GM12873 (cell line): ENCODE results near the gene TJP3.

Experiments used
- TF ChIP-seq, protein P1 (sequence below): IDR thresholded peaks from 2 replicates; pipeline ENCODE4 v1.5.1; 2012; ENCODE audit warnings: low read depth, mild to moderate bottlenecking, moderate library complexity, low read length, control low read depth; ENCODE audit not compliant: insufficient read depth; ENCODE audit errors: missing control alignments

The TJP3 gene

DNA sequence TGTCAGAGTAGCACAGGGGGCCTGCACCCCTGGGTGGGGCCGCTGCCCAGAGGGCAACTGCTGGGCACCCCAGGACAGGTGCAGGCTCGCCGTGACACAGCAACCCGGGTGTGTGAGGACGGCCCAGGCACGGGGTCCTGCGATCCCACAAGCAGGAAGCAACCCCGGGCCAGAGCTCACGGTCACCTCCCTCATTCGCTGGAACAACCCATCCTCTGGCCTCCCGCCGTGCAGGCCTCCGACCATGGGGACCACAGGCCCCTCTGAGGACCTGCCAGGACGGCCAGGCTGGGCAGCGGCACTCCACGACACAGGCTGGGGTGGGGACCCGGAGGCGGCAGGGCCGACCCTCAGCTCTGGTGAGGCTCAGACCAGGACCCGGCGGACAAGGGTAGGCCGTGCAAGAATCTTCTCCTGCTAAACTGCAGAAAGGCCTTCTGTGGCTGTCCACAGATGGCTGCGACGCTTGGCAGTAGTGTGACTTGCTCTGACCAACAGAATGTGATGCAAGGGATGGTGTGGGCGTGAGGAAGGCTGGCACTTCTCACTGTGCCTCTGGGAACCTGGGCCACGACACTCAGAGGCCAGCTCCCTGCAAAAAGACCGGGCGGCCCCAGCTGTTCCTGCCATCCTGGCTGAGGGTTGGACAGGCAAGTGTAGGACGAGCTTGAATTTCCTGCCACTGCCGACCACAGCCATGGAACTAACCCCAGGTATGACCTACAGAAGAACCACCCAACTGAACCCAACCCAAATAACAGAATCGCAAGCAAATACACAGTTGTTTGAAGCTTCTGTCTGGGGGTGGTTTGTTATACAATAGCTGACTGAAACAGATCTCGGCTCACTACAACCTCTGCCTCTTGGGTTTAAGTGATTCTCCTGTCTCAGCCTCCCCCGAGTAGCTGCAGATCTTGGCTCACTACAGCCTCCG is 34.4 kb upstream of the TJP3 start:
- TF ChIP-seq, protein P1, sequence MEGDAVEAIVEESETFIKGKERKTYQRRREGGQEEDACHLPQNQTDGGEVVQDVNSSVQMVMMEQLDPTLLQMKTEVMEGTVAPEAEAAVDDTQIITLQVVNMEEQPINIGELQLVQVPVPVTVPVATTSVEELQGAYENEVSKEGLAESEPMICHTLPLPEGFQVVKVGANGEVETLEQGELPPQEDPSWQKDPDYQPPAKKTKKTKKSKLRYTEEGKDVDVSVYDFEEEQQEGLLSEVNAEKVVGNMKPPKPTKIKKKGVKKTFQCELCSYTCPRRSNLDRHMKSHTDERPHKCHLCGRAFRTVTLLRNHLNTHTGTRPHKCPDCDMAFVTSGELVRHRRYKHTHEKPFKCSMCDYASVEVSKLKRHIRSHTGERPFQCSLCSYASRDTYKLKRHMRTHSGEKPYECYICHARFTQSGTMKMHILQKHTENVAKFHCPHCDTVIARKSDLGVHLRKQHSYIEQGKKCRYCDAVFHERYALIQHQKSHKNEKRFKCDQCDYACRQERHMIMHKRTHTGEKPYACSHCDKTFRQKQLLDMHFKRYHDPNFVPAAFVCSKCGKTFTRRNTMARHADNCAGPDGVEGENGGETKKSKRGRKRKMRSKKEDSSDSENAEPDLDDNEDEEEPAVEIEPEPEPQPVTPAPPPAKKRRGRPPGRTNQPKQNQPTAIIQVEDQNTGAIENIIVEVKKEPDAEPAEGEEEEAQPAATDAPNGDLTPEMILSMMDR = no peak

GRCh38 chr19:3674784-3675543 is 33.2 kb upstream of the TJP3 start:
- TF ChIP-seq, protein P1 = no peak

DNA sequence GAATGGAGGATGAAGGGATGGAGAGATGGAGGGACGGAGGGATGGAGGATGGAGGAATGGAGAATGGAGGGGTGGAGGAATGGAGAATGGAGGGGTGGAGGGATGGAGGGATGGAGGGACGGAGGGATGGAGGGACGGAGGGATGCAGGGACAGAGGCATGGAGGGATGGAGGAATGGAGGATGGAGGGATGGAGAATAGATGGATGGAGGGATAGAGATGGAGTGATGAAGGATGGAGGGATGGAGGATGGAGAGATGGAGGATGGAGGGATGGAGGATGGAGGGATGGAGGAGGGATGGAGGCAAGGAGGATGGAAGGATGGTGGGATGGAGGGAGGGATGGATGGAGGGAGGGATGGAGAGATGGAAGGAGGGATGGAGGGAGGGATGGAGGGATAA is 30.0 kb upstream of the TJP3 start:
- TF ChIP-seq, protein P1 = no peak

- TF ChIP-seq, protein P1 = no peak
These were observed 29.0 kb upstream of the TJP3 start for GRCh38 chr19:3679138-3679537.

DNA sequence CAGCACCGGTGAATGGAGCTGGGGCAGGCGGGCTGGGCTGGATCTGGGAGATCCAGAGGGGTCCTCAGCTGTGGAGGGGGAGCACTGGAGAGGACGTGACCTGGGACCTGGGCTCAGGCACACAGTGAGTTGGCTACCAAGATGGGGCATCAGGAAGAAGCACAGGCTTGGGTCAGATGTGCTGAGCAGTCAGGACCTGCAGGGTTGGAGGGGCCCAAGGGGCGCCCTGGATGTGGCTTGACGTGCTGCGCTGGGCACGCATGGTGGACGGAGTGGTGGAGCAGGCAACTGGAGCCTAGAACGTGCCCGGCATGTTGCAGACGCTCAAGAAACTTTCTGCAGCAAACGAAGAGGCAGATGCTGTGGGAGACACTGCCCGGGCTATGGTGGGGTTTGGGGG is 28.6 kb upstream of the TJP3 start:
- TF ChIP-seq, protein P1 = no peak

GRCh38 chr19:3680939-3681338 is 27.2 kb upstream of the TJP3 start:
- TF ChIP-seq, protein P1 = no peak

DNA sequence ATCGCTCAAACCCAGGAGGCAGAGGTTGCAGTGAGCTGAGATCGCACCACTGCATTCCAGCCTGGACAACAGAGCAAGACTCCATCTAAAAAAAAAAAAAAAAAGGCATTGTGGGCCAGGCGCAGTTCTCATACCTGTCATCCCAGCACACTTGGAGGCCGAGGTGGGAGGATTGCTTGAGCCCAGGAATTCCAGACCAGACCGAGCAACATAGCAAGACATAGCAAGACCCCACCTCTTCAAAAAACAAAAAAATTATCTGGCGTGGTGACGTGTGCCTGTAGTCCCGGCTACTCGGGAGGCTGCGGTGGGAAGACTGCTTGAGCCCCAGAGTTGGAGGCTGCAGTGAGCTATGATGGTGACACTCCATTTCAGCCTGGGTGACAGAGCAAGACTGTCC is 25.9 kb upstream of the TJP3 start:
- TF ChIP-seq, protein P1 = no peak
